OCI-LY1 (cell line): ENCODE results near the gene OAF.

Experiments used
- H2AFZ ChIP-seq: fragments of 200-600 bp; sonication (generic), shearing (Covaris generic); 2 replicates; pipeline ENCODE4 v1.6.0; 2014; ENCODE audit warnings: antibody characterized with exemption, mild to moderate bottlenecking, low read length
- H3F3A ChIP-seq: fragments of 200-600 bp; sonication (generic), shearing (Covaris generic); 2 replicates; pipeline ENCODE4 v1.6.0; 2014; ENCODE audit warnings: mild to moderate bottlenecking, antibody characterized with exemption, low read length, moderate library complexity; ENCODE audit not compliant: insufficient read depth
- H3K27ac ChIP-seq: fragments of 200-600 bp; sonication (generic); 2 replicates; pipeline ENCODE4 v1.5.1; 2014; ENCODE audit warnings: low read length, mixed run types, mild to moderate bottlenecking, low read depth; ENCODE audit not compliant: poor library complexity, severe bottlenecking
- H3K27me3 ChIP-seq: fragments of 200-600 bp; sonication (generic); 2 replicates; pipeline ENCODE4 v1.6.0; 2014; ENCODE audit warnings: antibody characterized with exemption, mild to moderate bottlenecking, low read length, moderate library complexity; ENCODE audit not compliant: insufficient read depth
- H3K36me3 ChIP-seq: fragments of 200-600 bp; sonication (generic); 2 replicates; pipeline ENCODE4 v1.6.1; 2014; ENCODE audit warnings: mild to moderate bottlenecking, antibody characterized with exemption, low read length, moderate library complexity, mixed read lengths; ENCODE audit not compliant: insufficient read depth
- H3K4me1 ChIP-seq: fragments of 200-600 bp; sonication (generic); 2 replicates; pipeline ENCODE4 v1.5.1; 2014; ENCODE audit warnings: mild to moderate bottlenecking, low read length, moderate library complexity; ENCODE audit not compliant: insufficient read depth, severe bottlenecking
- H3K4me2 ChIP-seq: fragments of 200-600 bp; sonication (generic), shearing (Covaris generic); 2 replicates; pipeline ENCODE4 v1.6.1; 2014; ENCODE audit warnings: low read length
- H3K4me3 ChIP-seq: fragments of 200-600 bp; sonication (generic); 2 replicates; pipeline ENCODE4 v1.5.1; 2014; ENCODE audit warnings: low read length, low read depth, mild to moderate bottlenecking, mixed read lengths; ENCODE audit not compliant: poor library complexity, severe bottlenecking
- H3K79me2 ChIP-seq: fragments of 200-600 bp; shearing (Covaris generic); 2 replicates; pipeline ENCODE4 v1.6.1; 2016; ENCODE audit warnings: mixed run types, low read length, mixed read lengths; ENCODE audit not compliant: insufficient read depth
- H3K9ac ChIP-seq: fragments of 200-600 bp; sonication (generic), shearing (Covaris generic); 2 replicates; pipeline ENCODE4 v1.6.1; 2014; ENCODE audit warnings: mild to moderate bottlenecking, low read length, mixed read lengths
- H3K9me2 ChIP-seq: fragments of 200-600 bp; sonication (generic), shearing (Covaris generic); 2 replicates; pipeline ENCODE4 v1.6.1; 2014; ENCODE audit warnings: low read depth, mild to moderate bottlenecking, low read length, mixed read lengths
- H3K9me3 ChIP-seq: fragments of 200-600 bp; shearing (Covaris generic); 2 replicates; pipeline ENCODE4 v1.6.1; 2014; ENCODE audit warnings: low read length, mixed read lengths
- H4K20me1 ChIP-seq: fragments of 200-600 bp; sonication (generic), shearing (Covaris generic); 2 replicates; pipeline ENCODE4 v1.6.0; 2016; ENCODE audit warnings: mild to moderate bottlenecking, low read length; ENCODE audit not compliant: insufficient read depth
- CTCF ChIP-seq: fragments of 200-600 bp; sonication (generic), shearing (Covaris generic); IDR thresholded peaks from 2 replicates; pipeline ENCODE4 v1.5.1; 2017; ENCODE audit warnings: mild to moderate bottlenecking, antibody characterized with exemption, low read length, moderate library complexity, mixed read lengths
- EZH2 ChIP-seq: fragments of 200-600 bp; sonication (generic), shearing (Covaris generic); IDR thresholded peaks from 2 replicates; pipeline ENCODE4 v1.8.0; 2017; ENCODE audit warnings: borderline replicate concordance, mixed run types, mild to moderate bottlenecking, antibody characterized with exemption, low read length, moderate library complexity, mixed read lengths

Gene OAF

DNA sequence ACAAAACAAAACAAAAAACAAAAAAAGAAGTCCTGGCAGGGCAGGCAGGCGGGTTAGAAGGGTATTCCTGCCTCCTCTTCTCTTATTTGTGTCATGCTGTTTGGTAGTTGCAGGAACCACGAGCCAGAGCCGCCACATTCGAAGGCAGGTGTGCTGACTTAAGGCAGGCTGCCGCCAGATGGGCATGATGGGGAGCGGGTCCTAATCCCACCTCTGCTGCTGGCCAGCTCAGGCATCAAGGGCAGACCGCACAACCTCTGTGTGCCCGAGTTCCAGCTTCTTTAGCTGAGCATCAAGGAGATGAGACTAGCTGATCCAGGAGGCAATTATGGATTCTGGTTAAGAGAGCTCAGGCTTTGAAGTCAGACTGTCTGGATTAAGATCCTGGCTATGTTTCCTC lies 12.1 kb downstream of the OAF start:
- no peaks in the 10 kb centered on the region for H3K36me3 ChIP-seq
- no peak overlapping the region for H3K9ac ChIP-seq
- TF ChIP-seq CTCF: no peak
- no peak for TF ChIP-seq EZH2
- no peak overlapping the region for H3K27ac ChIP-seq
- no peaks in the 10 kb centered on the region for H3F3A ChIP-seq
- H3K79me2 ChIP-seq: no peaks in the 10 kb centered on the region
- no peaks in the 10 kb centered on the region for H3K9me2 ChIP-seq
- no peak overlapping the region for H3K4me3 ChIP-seq
- H3K4me1 ChIP-seq: no peaks in the 10 kb centered on the region
- H3K4me2 ChIP-seq: no peak overlapping the region
- H3K27me3 ChIP-seq: no peaks in the 10 kb centered on the region
- no peak overlapping the region for H2AFZ ChIP-seq
- H3K9me3 ChIP-seq: no peaks in the 10 kb centered on the region
- no peaks in the 10 kb centered on the region for H4K20me1 ChIP-seq

GRCh38 chr11:120223793-120224192 lies 13.0 kb downstream of the OAF start:
- Histone ChIP-seq H3K4me1 (no peaks in the 10 kb centered on the region), H3K9me2 (no peaks in the 10 kb centered on the region), H3K9me3 (no peaks in the 10 kb centered on the region), H3F3A (no peaks in the 10 kb centered on the region), H3K27me3 (no peaks in the 10 kb centered on the region), H3K79me2 (no peaks in the 10 kb centered on the region), H3K4me3 (no peak overlapping the region), H2AFZ (no peak overlapping the region), H3K27ac (no peak overlapping the region), H4K20me1 (no peaks in the 10 kb centered on the region), H3K4me2 (no peak overlapping the region), H3K9ac (no peak overlapping the region), H3K36me3 (no peaks in the 10 kb centered on the region)
- TF ChIP-seq CTCF: no peak
- no peak for TF ChIP-seq EZH2

GRCh38 chr11:120224361-120224760 lies 13.5 kb downstream of the OAF start:
- H3K4me3 ChIP-seq: no peak overlapping the region
- no peaks in the 10 kb centered on the region for H4K20me1 ChIP-seq
- TF ChIP-seq EZH2 (no peak), CTCF (no peak)
- H3K9me3 ChIP-seq: no peaks in the 10 kb centered on the region
- H3K4me1 ChIP-seq: no peaks in the 10 kb centered on the region
- H3K9ac ChIP-seq: no peak overlapping the region
- no peak overlapping the region for H2AFZ ChIP-seq
- no peaks in the 10 kb centered on the region for H3F3A ChIP-seq
- no peaks in the 10 kb centered on the region for H3K79me2 ChIP-seq
- no peak overlapping the region for H3K27ac ChIP-seq
- H3K36me3 ChIP-seq: no peaks in the 10 kb centered on the region
- no peak overlapping the region for H3K4me2 ChIP-seq
- no peaks in the 10 kb centered on the region for H3K9me2 ChIP-seq
- no peaks in the 10 kb centered on the region for H3K27me3 ChIP-seq
